ENCODE measurements around the gene MAN1B1. TPM values are rescaled to one million over a fixed set of nuclear protein-coding genes. Genes with fewer than 3 reads are reported as not detected.

MAN1B1 gene
- total RNA-seq, 2 experiments from 2014 or later, result 18.7 to 18.9 TPM

DNA sequence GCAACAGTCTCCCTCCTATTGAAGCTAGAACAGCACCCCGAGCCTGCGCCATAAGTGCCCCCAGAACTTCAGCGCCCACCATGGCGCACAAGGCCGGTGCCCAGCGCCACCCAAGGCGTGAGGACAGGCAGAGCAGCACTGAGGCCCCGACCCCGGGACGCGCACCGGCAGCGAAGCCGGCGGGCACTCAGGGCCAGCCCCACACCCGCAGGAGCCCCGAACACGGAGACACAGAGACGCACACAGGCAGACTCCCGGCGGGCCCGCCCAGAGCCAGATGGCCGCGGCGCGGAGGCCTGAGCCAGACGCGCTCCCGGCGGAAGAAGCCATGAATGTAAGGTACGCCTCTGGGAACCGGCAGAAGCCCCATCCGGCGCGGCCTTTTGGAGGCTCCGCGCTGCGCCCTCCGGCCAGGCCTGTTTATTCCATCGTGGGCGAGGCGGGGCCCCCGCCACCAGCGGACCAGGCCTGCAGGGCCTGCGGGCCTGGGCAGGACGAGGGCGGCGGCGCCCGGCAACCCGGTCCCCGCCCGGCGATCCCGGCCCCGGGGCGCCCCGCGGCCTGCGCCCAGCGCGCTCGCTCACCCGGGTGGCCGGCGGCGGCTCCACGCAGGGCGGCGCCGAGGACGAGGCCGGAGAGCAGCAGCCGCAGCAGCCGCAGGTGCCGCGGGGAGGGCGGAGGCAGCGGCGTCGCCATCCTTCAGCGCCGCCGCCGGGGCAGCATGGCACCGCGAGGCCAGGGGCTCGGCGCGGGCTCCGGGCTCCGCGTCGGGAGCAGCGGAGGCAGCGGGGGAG, 41.3 kb upstream of the MAN1B1 start:
- Mint-ChIP-seq H3K4me3 (peak overlapping the region; percentile 50), H3K4me1 (ENCODE audit: low read depth) (peaks cover 14% of the 10 kb centered on the region), H3K27ac (no peak overlapping the region), H3K36me3 (ENCODE audit: low read depth) (no peaks in the 10 kb centered on the region), H3K27me3 (ENCODE audit: low read depth) (peaks cover 45% of the 10 kb centered on the region), H3K9me3 (no peaks in the 10 kb centered on the region)
- CTCF ChIA-PET, result interaction anchor here (0.7 to 2.2 kb wide), 5 partner anchors 10 to 38 kb away, joined by 3 to 13 read pairs (median 5); no protein-coding TSS in a partner anchor
- DNase-seq, result no peak
- intact Hi-C loops (cut with micrococcal nuclease), result loop anchor here (1.0 to 5.0 kb wide), 3 partner anchors 22 to 192 kb away; no protein-coding TSS in a partner anchor

DNA sequence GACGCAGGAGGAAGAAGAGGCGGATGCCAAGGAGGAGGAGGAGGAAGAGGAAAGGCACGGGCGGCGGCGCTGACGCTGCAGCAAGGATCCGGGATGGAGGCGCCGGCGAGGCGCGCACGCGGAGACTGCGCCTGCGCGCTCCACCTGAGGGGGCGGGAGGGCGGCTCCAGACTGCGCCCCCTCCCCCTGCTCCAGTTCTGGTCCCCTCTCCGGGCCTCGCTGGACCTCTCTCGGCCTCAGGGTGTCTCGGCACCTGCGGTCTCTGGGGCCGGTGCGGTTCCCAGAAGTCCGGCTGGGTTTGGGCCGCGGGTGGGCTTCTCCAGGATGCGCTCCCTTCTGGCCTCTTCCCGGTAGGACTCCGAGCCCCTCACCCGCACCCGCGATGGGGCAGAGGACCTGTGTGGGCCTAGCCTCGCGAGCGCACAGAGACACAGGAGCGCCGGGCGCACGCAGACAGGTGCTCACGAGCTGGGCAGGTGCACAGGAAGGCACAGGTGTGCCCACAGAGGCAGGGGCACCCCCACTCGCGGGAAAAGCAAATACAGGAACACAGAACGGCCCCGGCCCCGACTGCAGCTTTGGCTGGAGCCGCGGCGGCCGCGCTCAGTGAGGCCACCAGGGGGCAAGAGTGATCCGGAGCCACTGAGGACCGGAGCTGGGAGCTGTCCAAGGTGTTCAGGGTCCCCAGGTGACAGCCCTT, 40.5 kb upstream of the MAN1B1 start, which contains the start of gene NPDC1:
Gene NPDC1 (minus strand): TSS at position 90 of the 700 bp plus-strand sequence. CDS start 188 bp downstream, outside the sequence.
- peak; percentile 90 for DNase-seq
- CTCF ChIA-PET, result interaction anchor here (0.5 to 1.9 kb wide), 29 partner anchors 10 to 222 kb away, joined by 3 to 37 read pairs (median 4); partner anchors contain the start of genes MAN1B1, RNF224 and SAPCD2
- Mint-ChIP-seq H3K36me3 (ENCODE audit: low read depth) (no peaks in the 10 kb centered on the region), H3K9me3 (no peaks in the 10 kb centered on the region), H3K27ac (no peak within 1 kb of the TSS), H3K27me3 (ENCODE audit: low read depth) (peaks cover 47% of the 10 kb centered on the region), H3K4me3 (peak within 1 kb of the TSS; percentile 50), H3K4me1 (ENCODE audit: low read depth) (peaks cover 14% of the 10 kb centered on the region)
- intact Hi-C loops (cut with micrococcal nuclease), result loop anchor here (1.0 to 5.0 kb wide), 3 partner anchors 21 to 191 kb away; no protein-coding TSS in a partner anchor

DNA sequence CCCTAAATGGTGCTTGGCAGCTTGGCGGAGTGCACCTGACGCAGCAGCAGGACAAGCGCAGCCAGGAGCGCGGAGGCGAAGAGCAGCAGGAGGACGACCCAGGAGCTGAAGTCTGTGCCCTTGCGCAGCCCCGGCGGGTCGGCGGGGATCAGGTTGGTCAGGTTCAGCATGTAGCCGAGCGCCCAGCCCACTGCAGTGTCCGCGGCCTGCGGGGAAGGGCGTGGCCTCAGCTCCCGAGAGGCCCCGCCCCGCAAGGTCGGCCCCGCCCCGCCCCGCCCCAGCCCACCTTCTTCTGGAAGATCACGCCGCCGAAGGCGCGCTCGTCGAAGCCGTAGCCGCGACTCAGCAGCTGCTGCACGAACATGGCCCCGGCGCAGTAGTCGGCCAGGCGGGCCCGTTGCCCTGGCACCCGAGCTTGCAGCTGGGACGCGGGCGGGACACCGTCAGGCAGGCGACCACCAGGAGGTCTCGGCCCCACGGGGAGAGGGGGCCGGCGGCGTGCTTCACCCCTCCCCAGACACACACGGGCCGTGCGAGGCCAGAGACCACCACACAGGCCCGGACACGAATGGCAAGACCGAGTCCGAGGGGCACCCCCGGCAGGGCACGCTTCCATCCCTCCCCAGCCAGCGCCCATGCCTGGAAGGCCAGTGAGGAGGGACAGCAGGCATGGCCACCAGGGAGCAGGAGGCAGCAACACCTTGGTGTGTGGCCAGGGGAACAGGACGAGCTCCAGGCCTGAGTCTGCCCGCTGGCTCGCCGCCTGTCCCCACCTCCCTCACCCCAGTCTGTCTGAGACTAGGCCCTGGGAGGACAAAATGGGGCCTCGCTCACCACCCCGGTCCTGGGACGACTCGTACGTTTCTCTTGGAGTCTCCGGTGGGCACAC, 37.9 kb upstream of the MAN1B1 start:
- peaks cover 14% of the 10 kb centered on the region for H3K4me1 Mint-ChIP-seq (ENCODE audit: low read depth)
- no peaks in the 10 kb centered on the region for H3K36me3 Mint-ChIP-seq (ENCODE audit: low read depth)
- H3K9me3 Mint-ChIP-seq, result no peaks in the 10 kb centered on the region
- no peak for DNase-seq
- intact Hi-C loops (cut with micrococcal nuclease), result loop anchor here (5.0 kb wide), 2 partner anchors 78 to 188 kb away; no protein-coding TSS in a partner anchor
- CTCF ChIA-PET, result interaction anchor here (0.6 to 1.9 kb wide), 11 partner anchors 9 to 540 kb away, joined by 3 to 8 read pairs (median 3); partner anchors contain the start of gene SAPCD2
- no peak overlapping the region for H3K4me3 Mint-ChIP-seq
- H3K27ac Mint-ChIP-seq, result no peak overlapping the region
- H3K27me3 Mint-ChIP-seq (ENCODE audit: low read depth), result peaks cover 47% of the 10 kb centered on the region

DNA sequence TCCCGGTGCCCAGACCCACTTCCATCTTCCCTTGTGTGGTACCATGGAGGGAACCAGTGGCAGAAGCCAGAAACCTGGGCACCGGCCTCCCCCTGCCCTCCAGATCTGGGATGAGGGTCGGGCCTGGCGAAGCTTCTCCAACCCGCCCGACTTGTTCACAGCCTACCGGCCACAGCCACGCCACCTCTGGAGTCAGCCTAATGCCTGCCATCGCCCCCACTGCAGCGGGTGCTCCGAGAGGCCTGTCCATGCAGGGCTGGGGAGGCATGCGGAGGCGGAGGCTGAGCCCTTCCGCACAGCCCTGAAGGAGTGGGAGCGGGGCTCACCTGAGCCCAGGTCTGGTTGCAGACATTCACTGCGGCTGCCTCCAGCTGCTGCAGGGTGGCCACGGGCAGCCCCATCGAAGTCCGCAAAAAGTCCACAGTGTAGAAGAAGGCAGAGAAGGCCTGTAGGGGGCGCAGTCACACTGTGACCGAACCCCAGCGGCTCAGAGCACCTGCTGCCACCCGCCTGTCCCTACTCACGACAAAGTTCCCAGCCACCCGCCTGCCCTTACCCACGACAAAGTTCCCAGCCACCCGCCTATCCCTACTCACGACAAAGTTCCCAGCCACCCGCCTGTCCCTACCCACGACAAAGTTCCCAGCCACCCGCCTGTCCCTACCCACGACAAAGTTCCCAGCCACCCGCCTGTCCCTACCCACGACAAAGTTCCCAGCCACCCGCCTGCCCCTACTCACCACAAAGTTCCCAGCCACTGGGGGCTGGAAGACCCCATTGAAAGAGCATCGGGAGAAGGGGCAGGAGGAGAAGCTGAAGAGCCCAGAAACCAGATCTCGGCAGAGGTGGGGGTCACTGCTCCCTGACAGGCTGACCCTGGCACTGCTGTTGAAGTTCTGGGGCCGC, 37.0 kb upstream of the MAN1B1 start:
- H3K27ac Mint-ChIP-seq, result no peak overlapping the region
- H3K4me3 Mint-ChIP-seq, result no peak overlapping the region
- intact Hi-C loops (cut with micrococcal nuclease), result loop anchor here (2.0 to 5.0 kb wide), 3 partner anchors 78 to 188 kb away; partner anchors contain the start of gene LRRC26
- no peaks in the 10 kb centered on the region for H3K36me3 Mint-ChIP-seq (ENCODE audit: low read depth)
- peaks cover 39% of the 10 kb centered on the region for H3K27me3 Mint-ChIP-seq (ENCODE audit: low read depth)
- peaks cover 12% of the 10 kb centered on the region for H3K4me1 Mint-ChIP-seq (ENCODE audit: low read depth)
- no peaks in the 10 kb centered on the region for H3K9me3 Mint-ChIP-seq
- peak; percentile 77 for DNase-seq
- CTCF ChIA-PET, result interaction anchor here (0.6 to 1.9 kb wide), 9 partner anchors 10 to 539 kb away, joined by 3 to 8 read pairs (median 3); partner anchors contain the start of gene SAPCD2

DNA sequence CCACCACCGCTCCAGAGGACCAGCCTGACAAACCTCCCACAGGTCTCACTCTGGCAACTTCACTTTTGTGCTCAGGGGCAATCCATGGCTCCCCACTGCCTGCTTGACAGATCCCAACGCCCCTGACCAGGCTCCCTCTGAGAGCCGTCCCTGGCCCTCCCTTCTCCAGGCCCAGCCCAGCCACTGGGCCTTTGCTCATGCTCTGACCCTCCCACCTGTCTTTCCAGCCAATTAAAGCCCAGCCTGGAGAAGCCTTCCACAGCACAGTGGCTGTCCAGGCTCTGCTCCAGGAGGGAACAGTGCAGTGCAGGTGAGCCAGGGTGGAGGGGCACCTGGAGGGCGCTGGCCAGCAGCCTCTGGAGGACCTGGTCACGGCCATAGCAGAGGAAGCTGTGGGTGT, 36.2 kb upstream of the MAN1B1 start:
- Mint-ChIP-seq H3K27me3 (ENCODE audit: low read depth) (peaks cover 34% of the 10 kb centered on the region), H3K4me3 (no peak overlapping the region), H3K9me3 (no peaks in the 10 kb centered on the region), H3K36me3 (ENCODE audit: low read depth) (no peaks in the 10 kb centered on the region), H3K4me1 (ENCODE audit: low read depth) (peaks cover 7% of the 10 kb centered on the region), H3K27ac (no peak overlapping the region)
- DNase-seq, result no peak
- intact Hi-C loops (cut with micrococcal nuclease), result loop anchor here (2.0 kb wide), 1 partner anchor 120 kb away; the partner anchor contains the start of gene LRRC26
- CTCF ChIA-PET, result no interaction called here

DNA sequence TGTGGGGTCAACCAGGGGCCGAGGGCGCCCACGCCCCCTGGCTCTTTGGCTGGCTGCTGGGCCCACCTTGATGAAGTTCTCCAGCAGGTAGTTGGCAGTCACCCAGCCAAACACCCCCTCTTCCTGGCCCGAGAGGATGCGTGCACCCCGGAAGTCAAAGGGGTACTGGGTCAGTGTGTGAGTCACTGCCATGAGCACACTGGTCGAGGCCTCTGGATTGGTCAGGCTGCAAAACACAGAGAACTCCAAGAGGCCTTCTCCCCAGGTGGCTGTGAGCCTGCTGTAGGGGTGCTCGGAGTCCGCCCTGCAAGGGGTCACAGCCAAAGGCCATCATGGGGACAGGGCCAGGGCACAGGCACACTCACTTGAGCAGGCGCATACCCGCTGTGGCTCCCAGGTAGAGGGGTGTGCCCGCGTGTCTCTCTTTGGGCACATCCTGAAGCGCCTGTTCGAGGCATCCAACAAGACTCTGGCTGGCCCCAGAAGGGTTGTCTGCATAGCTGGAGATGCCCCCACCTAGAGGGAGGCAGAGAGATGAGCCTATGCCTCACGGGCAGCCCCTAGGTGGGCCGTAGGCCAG, 35.5 kb upstream of the MAN1B1 start:
- peaks cover 34% of the 10 kb centered on the region for H3K27me3 Mint-ChIP-seq (ENCODE audit: low read depth)
- intact Hi-C loops (cut with micrococcal nuclease), result loop anchor here (2.0 kb wide), 1 partner anchor 120 kb away; the partner anchor contains the start of gene LRRC26
- DNase-seq, result no peak
- no peaks in the 10 kb centered on the region for H3K36me3 Mint-ChIP-seq (ENCODE audit: low read depth)
- H3K9me3 Mint-ChIP-seq, result no peaks in the 10 kb centered on the region
- CTCF ChIA-PET, result no interaction called here
- no peak overlapping the region for H3K27ac Mint-ChIP-seq
- no peak overlapping the region for H3K4me3 Mint-ChIP-seq
- peaks cover 7% of the 10 kb centered on the region for H3K4me1 Mint-ChIP-seq (ENCODE audit: low read depth)

DNA sequence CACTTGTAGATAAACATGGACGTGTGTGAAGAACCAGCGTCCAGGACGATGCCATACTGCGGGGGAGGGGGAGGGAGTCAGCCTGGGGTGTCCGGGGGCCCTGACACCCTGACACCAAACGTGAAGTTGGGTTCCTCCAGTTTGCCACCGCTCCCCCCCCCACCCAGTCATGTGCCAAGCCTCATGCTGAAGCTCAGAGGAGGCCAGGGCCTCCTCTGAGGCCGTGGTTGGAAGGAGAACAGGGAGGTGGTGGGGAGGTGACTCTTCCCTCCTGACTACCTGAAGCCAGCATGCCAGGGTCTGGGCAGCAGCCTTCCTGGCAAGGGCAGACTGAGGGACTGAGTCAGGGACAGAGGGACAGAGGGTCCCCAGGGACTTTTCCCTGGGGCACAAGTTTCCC, 34.5 kb upstream of the MAN1B1 start:
- no peak for DNase-seq
- intact Hi-C loops (cut with micrococcal nuclease), result no loop called here
- Mint-ChIP-seq H3K4me3 (no peak overlapping the region), H3K9me3 (no peaks in the 10 kb centered on the region), H3K27ac (no peak overlapping the region), H3K4me1 (ENCODE audit: low read depth) (peaks cover 5% of the 10 kb centered on the region), H3K36me3 (ENCODE audit: low read depth) (no peaks in the 10 kb centered on the region), H3K27me3 (ENCODE audit: low read depth) (peaks cover 26% of the 10 kb centered on the region)
- CTCF ChIA-PET, result interaction anchor here (1.1 to 1.5 kb wide), 3 partner anchors 12 to 17 kb away, joined by 4 to 9 read pairs (median 6); no protein-coding TSS in a partner anchor

DNA sequence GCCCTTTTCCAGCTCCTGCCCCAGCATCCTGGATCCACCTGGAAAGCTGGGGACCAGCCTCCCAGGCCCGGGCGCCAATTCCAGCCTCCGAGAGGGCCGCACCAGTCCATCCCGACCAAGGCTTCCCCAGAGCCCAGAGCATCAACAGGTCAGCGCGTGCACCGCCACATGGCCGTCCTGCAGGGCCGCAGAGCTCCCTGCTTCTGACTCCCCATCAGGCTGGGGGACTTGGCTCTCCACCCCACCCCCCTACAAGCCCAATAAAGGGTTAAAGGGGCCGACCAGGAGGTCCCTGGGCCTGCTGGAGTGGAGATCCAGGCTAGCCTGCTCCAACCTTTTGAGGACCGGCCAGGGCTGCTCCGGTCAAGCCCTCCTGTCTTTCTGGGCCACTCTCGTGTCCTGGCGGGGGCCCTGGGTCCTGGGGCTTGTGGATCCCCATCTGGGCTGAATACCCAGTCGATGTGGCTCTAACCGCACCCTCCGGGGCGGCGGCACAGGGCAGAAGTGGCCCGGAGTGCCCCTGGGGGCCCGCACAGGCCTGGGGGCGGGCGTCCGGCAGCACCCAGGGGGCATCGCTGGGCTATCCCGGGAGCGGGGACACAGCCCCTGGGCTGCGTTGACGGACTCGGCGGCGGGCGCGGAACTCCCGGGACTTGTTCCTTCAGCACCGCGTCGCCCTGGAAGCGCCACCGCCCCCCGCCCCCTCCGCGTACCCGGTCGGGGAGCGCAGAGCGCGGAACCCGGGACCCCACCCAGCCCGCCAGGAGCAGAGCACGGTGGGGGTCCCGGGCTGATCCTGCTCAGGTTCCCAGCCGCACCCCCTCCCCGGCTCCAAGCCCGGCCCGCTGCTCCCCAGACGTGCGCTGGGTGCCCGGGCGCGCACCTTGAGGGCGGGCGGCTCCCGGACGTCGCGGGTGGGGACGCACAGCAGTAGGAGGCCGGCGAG, 33.5 kb upstream of the MAN1B1 start:
- intact Hi-C loops (cut with micrococcal nuclease), result no loop called here
- no peaks in the 10 kb centered on the region for H3K9me3 Mint-ChIP-seq
- no peak overlapping the region for H3K27ac Mint-ChIP-seq
- no peak overlapping the region for H3K4me3 Mint-ChIP-seq
- H3K27me3 Mint-ChIP-seq (ENCODE audit: low read depth), result peaks cover 17% of the 10 kb centered on the region
- H3K4me1 Mint-ChIP-seq (ENCODE audit: low read depth), result peaks cover 5% of the 10 kb centered on the region
- no peak for DNase-seq
- no peaks in the 10 kb centered on the region for H3K36me3 Mint-ChIP-seq (ENCODE audit: low read depth)
- CTCF ChIA-PET, result interaction anchor here (1.1 to 1.5 kb wide), 3 partner anchors 11 to 18 kb away, joined by 4 to 9 read pairs (median 6); no protein-coding TSS in a partner anchor

DNA sequence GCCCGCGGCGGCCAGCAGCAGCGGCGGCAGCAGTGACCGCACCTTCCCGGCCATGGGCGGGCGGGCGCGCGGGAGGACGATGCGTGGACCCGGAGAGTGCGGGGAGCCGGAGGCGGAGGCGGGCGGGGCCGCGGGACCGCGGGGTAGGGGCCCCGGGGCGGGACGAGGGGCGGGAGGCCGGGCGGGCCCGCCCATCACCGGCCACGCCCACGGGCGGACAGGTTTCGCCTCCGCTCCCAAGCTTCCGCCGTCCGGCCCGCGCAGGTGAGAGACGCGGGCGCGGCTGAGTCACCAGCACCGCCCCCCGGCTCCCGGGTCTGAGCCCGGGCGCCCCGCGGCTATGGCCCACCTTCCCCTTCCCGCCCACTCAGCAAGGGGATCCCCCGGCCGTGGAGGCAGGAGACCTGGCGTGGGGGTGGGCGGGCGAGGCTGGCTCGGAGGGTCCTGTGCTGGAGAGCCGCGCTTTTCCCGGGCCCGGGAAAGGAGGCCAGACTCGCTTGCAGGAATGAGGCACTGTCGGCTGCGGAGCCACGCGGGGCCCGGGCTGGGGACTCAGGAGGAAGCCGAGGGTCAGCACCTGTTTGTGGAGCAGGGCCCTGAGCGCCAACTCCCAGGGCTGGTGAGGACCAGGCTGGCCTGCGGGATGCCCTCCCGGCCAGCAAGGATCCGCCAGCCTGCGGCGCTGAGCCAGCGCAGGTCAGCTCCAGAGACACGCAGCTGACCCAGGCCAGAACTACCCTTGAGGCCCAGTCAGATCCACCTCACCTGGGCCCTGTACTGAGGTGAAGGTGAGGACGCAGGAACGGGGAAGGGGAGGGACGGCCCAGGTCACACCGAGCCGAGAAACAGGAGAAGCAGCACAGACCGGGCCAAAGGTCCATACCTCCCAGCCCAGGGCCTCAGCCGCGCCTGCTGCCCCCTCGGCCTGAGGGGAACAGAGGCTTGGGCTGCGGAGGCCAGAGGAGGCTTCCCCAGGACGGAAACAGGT, 32.5 kb upstream of the MAN1B1 start, which contains the start of gene ENTPD2:
Gene ENTPD2 (minus strand): TSS at position 118 of the 988 bp plus-strand sequence. CDS start 64 bp downstream, at position 54.
- no peaks in the 10 kb centered on the region for H3K36me3 Mint-ChIP-seq (ENCODE audit: low read depth)
- no peak within 1 kb of the TSS for H3K27ac Mint-ChIP-seq
- peaks cover 17% of the 10 kb centered on the region for H3K27me3 Mint-ChIP-seq (ENCODE audit: low read depth)
- CTCF ChIA-PET, result no interaction called here
- H3K4me1 Mint-ChIP-seq (ENCODE audit: low read depth), result peaks cover 5% of the 10 kb centered on the region
- H3K9me3 Mint-ChIP-seq, result no peaks in the 10 kb centered on the region
- DNase-seq, result peak; percentile 53
- no peak within 1 kb of the TSS for H3K4me3 Mint-ChIP-seq
- intact Hi-C loops (cut with micrococcal nuclease), result no loop called here
